HL-60/S4 treated with retinoic acid at 250 ng/mL for 4 days and 3 days (cell line): Measurements from ENCODE around the gene STAT1.

ENCODE experiments used
- in situ Hi-C: fragments of 300-500 bp; cut with MboI; formaldehyde crosslinking; loops from 2 replicates; pipeline ENCODE4 v1.7.0; 2022; ENCODE audit warnings: low sequenced_read_pairs

The STAT1 gene

GRCh38 chr2:190986221-190986953, 27.6 kb downstream of the STAT1 start:
- in situ Hi-C loops = no loop called here

- in situ Hi-C loops = no loop called here
These were observed 29.4 kb downstream of the STAT1 start for GRCh38 chr2:190984595-190984994.

GRCh38 chr2:190982262-190983034, 31.5 kb downstream of the STAT1 start:
- in situ Hi-C loops = no loop called here

GRCh38 chr2:190981733-190982132, 32.2 kb downstream of the STAT1 start:
- in situ Hi-C loops = no loop called here

GRCh38 chr2:190981333-190981732, 32.6 kb downstream of the STAT1 start:
- in situ Hi-C loops = no loop called here

- in situ Hi-C loops = no loop called here
These were observed 33.3 kb downstream of the STAT1 start for GRCh38 chr2:190980630-190981209.

- in situ Hi-C loops = no loop called here
These were observed 33.9 kb downstream of the STAT1 start for GRCh38 chr2:190979906-190980629.

- in situ Hi-C loops = no loop called here
These were observed 35.5 kb downstream of the STAT1 start for GRCh38 chr2:190978389-190979053.

- in situ Hi-C loops = no loop called here
These were observed 36.5 kb downstream of the STAT1 start for GRCh38 chr2:190977505-190977904.

- in situ Hi-C loops = no loop called here
These were observed 37.5 kb downstream of the STAT1 start for GRCh38 chr2:190976521-190976920.

GRCh38 chr2:190974629-190975361, 39.2 kb downstream of the STAT1 start:
- in situ Hi-C loops = no loop called here

- in situ Hi-C loops = no loop called here
These were observed 40.0 kb downstream of the STAT1 start for GRCh38 chr2:190973726-190974628.

GRCh38 chr2:190973262-190973661, 40.7 kb downstream of the STAT1 start:
- in situ Hi-C loops = no loop called here

GRCh38 chr2:190972846-190973245, 41.1 kb downstream of the STAT1 start:
- in situ Hi-C loops = no loop called here

GRCh38 chr2:190972213-190972612, 41.8 kb downstream of the STAT1 start:
- in situ Hi-C loops = no loop called here

- in situ Hi-C loops = no loop called here
These were observed 43.0 kb downstream of the STAT1 start for GRCh38 chr2:190970873-190971506.

GRCh38 chr2:190970160-190970559, 43.8 kb downstream of the STAT1 start:
- in situ Hi-C loops = no loop called here

GRCh38 chr2:190968522-190968921, 45.4 kb downstream of the STAT1 start:
- in situ Hi-C loops = no loop called here
